HG02678 (cell line): ENCODE measurements around the gene CELF2.
A peak's percentile ranks its signal among the peaks of the same experiment; 100 is the strongest.

ENCODE experiments used
- ATAC-seq: cut with Tn5 transposase; IDR thresholded peaks from one replicate; pipeline ENCODE4 v1.9.1; 2021; ENCODE audit warnings: mild to moderate bottlenecking, moderate library complexity; ENCODE audit not compliant: unreplicated experiment

The CELF2 gene

GRCh38 chr10:11191190-11191589, 173.5 kb downstream of the CELF2 start:
- no peak for ATAC-seq

GRCh38 chr10:11191678-11192077, 174.0 kb downstream of the CELF2 start:
- ATAC-seq, result no peak

GRCh38 chr10:11192304-11193000, 174.8 kb downstream of the CELF2 start:
- ATAC-seq, result no peak

- no peak for ATAC-seq
Observed at GRCh38 chr10:11193001-11193551, 175.4 kb downstream of the CELF2 start.

GRCh38 chr10:11194859-11195586, 177.4 kb downstream of the CELF2 start:
- ATAC-seq, result peak; percentile 32

- no peak for ATAC-seq
Observed at GRCh38 chr10:11195623-11196022, 178.0 kb downstream of the CELF2 start.

- peak; percentile 60 for ATAC-seq
Observed at GRCh38 chr10:11197266-11197712, 179.6 kb downstream of the CELF2 start.

- no peak for ATAC-seq
Observed at GRCh38 chr10:11197878-11198277, 180.2 kb downstream of the CELF2 start.

GRCh38 chr10:11201911-11202310, 184.2 kb downstream of the CELF2 start:
- ATAC-seq, result no peak

- ATAC-seq, result no peak
Observed at GRCh38 chr10:11204351-11204942, 186.8 kb downstream of the CELF2 start.

- no peak for ATAC-seq
Observed at GRCh38 chr10:11205030-11205772, 187.5 kb downstream of the CELF2 start.

GRCh38 chr10:11206676-11207559, 189.2 kb downstream of the CELF2 start:
- ATAC-seq, result no peak

GRCh38 chr10:11207560-11207844, 189.8 kb downstream of the CELF2 start:
- ATAC-seq, result no peak

GRCh38 chr10:11208243-11208642, 190.6 kb downstream of the CELF2 start:
- ATAC-seq, result no peak

- peak; percentile 65 for ATAC-seq
Observed at GRCh38 chr10:11208908-11209829, 191.5 kb downstream of the CELF2 start.

- ATAC-seq, result peak; percentile 40
Observed at GRCh38 chr10:11209830-11210181, 192.1 kb downstream of the CELF2 start.

- no peak for ATAC-seq
Observed at GRCh38 chr10:11210211-11210922, 192.7 kb downstream of the CELF2 start.

GRCh38 chr10:11212288-11213085, 194.8 kb downstream of the CELF2 start:
- no peak for ATAC-seq
